Stimulated activated CD4-positive, alpha-beta T cell treated with anti-CD3 and anti-CD28 coated beads, TNF-alpha, amount 100 ng/mL, for 1 hour (primary cell): ENCODE data around the gene SHLD1.
"Not testable (repeated sequence)": the region's sequence is repeated elsewhere in the genome, so short reads cannot be mapped to it uniquely, and the experiment has no call there.

ENCODE experiments used
- DNase-seq, 3 donors: peaks; one replicate each; pipeline ENCODE4 v3.0.0-alpha.2; 2020; ENCODE audit warnings: low read depth in 3 of 3, low spot score in 1 of 3

Gene SHLD1, protein sequence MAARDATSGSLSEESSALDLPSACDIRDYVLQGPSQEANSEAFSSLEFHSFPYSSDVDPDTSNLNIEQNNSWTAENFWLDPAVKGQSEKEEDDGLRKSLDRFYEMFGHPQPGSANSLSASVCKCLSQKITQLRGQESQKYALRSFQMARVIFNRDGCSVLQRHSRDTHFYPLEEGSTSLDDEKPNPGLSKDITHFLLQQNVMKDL

DNA sequence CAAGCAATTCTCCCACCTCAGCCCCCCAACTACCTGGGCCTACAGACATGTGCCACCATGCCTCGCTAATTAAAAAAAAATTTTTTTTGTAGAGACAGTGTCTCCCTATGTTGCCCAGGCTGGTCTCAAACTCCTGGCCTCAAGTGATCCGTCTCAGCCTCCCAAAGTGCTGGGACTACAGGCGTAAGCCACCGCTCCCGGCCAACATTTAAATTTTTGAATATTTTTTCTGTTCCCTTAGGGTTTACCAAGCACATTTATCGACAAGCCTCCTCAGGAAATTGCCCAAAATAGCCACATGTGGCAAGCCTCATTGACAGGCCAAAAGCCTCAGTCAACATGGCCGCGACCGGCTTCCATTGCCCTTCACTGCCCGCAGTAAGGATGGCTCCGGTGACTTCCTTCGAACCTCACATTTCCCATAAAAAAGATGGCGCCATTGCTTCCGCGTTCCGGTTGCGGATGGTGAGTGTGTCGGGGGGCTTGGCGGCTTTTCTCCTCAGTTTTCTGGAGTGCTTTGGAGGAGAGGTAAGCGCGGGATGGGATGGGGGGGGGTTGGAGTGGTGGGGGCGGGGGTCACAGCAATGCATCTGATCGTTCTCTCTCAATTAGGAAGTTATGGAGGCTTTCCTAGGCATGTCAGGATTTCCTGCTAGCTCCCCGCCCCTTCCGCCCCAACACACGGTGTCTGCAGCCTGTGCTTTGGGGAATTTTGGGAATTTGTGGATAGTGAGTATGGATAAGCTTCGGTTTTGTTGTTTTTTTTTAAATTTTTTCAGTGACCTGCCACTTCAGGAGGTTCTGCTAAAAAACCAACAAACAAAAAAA, at the start of gene SHLD1:
Gene SHLD1, plus strand, starts transcription at position 450 of the 828 bp plus-strand sequence. CDS start 22,465 bp downstream, outside the sequence.
- DNase-seq: peak; percentile 30 to 66 (median 60)

DNA sequence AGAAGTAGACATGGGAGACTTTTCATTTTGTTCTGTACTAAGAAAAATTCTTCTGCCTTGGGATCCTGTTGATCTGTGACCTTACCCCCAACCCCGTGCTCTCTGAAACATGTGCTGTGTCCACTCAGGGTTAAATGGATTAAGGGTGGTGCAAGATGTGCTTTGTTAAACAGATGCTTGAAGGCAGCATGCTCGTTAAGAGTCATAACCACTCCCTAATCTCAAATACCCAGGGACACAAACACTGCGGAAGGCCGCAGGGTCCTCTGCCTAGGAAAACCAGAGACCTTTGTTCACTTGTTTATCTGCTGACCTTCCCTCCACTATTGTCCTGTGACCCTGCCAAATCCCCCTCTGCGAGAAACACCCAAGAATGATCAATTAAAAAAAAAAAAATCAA, 47.9 kb upstream of the SHLD1 start:
- not testable (repeated sequence) for DNase-seq

DNA sequence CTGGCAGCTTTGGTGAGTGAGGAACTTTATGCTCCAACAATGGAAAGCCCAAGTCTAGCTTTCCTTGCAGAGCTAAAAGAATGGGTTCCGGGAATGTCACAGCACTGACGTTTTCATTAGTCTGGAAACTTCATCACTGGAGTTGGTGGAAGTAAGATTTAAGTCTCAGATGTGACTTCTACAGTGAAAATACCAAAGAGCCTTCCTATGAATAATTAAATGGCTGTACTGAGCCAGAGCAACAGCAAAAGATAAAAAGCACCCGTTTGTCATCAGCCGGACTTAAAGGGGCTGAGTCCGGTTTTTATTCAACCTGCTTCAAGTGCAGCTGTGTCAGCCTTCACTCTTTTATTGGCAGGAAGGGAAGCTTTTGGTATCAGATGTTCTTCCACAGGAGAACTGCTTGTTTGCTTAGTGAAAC, 46.5 kb upstream of the SHLD1 start:
- no peak for DNase-seq

DNA sequence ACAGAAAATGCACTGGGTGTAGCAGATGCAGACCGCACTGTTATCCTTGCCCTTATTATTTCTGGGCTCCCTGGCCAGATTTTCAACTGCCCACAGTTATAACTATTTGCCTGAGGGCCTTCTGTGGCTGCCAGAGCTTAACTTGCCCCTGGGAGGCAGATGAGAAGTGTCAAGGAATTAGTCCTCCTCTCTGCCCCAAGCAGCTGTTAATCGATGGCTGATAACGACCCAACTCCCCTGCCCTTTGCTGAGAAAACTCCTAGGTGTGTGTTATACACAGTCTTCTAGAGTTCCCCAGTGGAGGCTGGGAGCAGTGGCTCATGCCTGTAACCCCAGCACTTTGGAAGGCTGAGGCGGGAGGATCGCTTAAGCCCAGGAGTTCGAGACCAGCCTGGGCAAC, 44.4 kb upstream of the SHLD1 start:
- no peak for DNase-seq

DNA sequence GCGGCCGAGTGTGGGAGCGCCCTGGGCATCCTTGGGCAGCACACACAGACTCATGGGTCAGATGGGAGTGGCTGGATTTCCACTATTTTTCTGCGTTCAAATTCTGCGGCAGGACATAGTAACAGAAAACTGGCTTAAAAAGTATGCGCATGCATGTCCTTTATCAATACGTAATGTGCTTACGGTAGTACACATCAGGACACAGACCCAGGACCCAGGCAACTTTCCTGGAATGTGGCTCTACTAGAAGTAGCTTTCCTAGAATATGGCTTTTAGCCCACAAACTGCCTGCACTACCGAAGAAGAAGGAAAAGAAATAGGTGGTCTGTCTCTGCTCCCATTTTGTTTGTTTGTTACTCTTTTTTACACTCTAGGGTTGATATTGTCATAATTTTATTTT, 43.4 kb upstream of the SHLD1 start:
- no peak for DNase-seq

DNA sequence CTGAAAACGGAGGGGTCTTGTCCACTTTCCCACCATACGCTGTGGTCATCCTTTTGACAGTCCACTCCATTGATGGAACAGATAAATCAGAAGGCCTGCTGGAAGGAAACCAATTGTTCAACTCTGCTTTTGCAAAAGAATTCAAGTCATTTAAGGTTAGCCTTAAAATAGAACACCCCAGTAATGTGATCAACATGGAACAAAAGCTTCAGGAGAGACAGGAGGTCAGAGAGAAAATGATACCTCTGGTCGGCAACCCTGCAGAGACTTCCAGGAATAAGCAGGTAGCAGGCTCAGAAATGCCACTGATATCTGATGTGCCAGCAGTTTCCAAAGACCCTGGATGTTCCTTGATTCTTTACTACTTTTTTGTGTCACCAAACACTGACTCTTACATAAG, 39.6 kb upstream of the SHLD1 start:
- no peak for DNase-seq

DNA sequence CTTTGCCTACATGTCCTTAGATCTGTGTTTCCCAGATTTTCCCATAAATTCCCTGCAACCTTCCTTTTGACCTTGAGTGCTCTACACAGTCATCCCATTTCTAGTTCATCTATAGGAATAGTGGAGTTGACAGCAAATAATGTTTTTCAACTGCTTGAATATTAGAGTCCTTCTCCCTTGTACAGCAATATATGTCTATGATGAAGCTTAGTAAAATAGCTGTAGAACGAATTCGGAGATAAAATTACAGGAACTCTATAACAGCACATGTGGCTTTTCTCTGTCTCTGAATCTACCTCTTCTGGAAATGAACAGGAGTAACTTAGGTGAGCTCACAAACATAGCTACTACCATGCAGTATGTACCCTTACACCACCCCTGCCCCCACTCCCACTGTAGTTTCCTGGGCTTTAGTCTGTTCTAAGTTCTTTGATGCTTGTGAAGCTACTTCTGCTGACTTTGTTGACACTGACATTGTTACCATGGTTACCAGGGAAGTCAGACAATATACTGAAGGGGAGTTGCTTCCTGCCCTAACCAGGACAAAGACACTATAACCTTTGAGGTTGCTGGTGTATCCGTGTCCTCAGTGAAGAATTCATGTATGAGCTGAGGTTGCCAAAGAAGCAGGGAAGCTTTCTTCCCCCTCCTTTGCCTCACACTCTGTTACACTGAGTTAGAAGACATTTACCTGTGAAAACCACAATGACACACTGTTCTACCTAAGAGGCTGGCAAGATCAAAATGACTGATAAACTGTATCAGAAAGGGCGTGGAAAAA, 35.8 kb upstream of the SHLD1 start:
- peak; percentile 20 to 66 (median 52) for DNase-seq

DNA sequence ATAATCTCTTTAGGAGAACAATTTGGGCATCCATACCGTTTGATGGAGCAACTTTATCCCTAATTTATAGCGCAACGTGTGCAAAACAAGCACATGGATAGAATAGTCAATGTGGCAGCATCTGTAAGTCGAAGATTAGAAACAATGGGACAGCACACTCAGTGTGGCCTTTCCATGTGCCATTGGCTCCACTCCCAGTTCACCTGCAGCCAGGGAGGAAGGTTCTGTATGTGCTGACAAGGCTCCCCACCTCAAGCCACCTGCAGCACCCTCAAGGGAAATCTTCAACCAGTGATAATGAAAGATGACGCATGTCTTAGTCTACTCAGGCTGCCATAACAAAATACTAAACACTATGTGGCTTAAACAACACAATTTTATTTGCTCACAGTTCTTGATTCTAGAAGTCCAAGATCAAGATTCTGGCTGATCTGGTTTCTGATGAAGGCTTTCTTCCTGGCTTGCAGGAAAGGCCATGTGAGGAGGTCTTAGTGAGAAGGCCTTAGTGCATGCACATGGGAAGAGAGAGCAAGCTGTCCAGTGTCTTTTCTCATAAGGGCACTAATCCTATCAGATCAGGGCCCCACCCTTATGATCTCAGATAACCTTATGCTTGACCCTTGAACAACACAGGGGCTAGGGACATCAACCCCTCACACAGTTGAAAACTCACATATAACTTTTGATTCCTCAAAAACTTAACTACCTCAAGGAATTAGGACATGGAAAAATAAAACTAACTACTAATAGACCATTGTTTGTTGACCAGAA, 34.9 kb upstream of the SHLD1 start:
- no peak for DNase-seq

DNA sequence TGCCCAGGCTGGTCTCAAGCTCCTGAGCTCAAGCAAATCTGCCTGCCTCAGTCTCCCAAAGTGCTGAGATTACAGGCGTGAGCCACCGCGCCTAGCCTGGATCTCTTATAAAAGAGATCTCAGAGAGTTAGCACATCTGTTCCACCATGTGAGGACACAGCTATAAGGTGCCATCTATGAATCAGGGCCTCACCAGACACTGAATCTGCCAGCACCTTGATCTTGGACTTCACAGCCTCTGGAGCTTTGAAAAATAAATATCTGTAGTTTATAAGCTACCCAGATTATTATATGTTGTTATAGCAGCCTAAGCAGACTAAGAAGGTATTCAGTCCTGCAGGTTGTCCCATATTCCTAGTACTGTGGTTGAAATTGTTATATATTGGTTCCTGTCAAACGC, 33.2 kb upstream of the SHLD1 start:
- no peak for DNase-seq

DNA sequence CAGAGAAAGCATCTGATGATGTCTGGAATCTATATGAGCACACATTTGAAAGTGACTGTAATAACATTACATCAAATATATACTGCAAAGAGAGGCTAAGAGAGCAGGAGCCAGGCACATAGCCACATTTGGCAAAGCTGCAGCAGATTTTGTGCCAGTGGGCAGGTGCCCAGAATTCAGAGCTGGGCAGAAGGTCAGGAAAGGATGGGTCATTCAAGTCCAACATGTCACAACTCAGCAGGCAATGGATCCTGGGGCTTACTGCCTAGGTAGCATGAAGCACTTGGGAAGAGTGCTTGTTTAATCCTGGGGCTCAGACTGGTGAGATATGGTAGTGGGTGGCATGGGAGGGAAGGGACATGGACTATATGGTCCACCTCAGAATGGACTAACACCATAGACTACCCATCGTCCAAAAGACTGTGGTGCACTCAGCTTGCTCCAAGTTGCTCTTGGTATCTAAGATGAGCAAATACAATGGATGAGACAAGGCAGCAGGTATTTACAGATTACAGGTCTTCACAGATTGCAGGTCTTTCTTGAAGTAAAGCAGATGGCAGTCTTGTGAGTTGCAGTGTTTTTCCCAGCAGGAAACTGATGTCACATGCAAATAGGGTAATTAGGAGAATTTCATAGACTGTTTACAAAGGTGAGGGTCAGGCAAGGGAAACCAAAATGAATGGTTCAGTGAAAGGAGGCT, 31.2 kb upstream of the SHLD1 start:
- no peak for DNase-seq

DNA sequence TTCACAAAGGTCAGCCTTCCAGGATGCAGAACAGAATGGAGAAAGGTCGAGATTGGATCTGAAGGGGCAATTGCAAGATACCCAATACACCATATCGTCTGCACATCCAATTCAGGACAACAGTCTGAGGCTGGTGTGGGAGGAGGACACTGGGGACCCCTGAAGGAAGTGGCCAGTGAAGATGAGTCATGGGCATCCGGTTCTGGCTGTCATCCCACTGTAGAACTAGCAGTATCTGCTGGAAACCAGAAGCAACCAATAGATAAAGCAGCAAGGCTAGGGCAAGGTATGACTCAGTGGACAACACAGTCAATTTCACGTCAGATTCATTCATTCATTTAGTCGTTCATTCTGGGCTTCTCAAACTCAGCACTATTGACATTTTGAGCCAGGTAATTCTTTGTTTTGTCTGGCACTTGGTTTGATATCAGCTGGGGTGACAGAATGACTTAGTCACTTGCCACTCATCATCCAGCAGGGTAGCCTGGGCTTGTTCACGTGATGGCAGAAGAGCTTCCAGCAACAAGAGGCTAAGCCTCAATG, 30.3 kb upstream of the SHLD1 start:
- no peak for DNase-seq

DNA sequence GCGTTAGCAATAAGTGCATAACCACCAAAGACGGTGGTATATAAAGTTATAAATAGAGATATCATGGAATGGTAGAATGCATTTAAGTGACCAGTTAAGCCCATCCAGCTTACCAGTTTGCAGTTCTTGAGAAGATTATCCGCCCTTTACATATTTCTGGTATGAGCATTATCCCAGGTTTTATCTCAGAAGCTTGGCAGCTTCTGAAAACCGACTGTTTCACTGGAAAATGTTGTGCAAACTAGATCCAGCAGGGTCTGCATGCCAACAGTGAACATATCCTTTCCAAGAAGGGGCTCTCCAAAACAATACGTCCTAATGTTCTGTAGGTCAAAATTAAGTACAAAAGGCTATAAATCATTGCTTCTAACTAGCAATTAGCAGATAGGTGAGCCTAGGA, 29.5 kb upstream of the SHLD1 start:
- DNase-seq: no peak

DNA sequence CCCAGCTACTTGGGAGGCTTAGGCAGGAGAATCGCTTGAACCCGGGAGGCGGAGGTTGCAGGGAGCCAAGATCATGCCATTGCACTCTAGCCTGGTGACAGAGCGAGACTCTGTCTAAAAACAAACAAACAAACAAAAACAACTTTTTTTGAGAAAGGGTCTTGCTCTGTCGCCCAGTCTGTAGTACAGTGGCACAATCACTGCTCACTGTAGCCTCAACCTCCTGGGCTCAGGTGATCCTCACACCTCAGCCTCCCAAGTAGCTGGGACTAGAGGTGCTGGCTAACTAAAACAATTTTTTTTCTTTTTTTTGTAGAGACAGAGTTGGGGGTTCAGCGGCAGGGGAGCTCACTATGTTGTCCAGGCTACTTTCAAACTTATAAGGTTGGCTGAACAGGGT, 28.8 kb upstream of the SHLD1 start:
- DNase-seq: not testable (repeated sequence)

DNA sequence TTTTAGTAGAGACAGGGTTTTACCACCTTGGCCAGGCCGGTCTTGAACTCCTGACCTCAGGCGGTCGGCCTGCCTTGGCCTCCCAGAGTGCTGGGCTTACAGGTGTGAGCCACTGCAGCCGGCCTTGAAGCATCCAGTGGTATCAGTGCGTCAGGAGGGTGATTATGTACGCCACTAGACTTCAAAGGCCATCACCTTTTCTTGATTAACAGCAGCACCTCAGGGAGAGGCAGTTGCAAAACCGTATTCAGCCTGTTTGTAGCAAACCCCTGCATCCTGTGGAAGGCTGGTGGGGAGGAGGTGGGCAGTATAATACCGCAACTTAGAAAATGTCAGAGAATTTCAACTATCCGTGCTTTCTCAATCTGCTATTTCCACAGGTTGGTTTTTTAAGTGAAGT, 27.3 kb upstream of the SHLD1 start:
- no peak for DNase-seq

DNA sequence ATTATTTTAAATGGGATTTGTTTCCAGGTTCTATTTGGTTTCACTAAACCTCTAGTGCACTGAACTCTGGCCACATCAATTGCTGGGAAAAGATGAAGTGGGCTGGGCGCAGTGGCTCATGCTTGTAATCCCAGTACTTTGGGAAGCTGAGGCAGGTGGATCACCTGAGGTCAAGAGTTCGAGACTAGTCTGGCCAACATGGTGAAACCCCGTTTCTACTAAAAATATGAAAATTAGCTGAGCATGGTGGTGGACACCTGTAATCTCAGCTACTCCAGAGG, 25.1 kb upstream of the SHLD1 start:
- DNase-seq: not testable (repeated sequence)

DNA sequence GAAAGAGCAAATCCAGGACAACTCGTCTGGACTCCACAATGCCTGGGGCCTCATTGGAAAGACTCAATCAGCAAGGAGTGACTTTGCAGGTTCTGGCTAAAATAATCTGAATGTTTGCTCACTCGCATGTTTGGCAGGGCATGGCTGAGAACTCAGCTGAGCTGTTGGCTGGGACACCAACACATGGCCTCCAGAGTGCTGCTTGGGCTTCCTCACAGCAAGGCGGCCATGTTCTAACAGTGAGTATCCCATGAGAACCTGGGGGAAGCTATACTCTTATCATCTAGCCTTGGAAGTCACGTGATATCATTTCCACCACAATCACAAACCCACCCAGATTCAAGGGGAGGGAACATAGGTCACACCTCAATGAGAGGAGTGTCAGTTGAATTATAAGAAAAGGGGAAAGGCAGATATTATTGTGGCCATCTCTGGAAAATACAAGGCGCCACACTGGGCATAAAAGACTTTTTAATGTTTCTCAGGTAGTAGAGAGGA, 23.1 kb upstream of the SHLD1 start:
- no peak for DNase-seq

DNA sequence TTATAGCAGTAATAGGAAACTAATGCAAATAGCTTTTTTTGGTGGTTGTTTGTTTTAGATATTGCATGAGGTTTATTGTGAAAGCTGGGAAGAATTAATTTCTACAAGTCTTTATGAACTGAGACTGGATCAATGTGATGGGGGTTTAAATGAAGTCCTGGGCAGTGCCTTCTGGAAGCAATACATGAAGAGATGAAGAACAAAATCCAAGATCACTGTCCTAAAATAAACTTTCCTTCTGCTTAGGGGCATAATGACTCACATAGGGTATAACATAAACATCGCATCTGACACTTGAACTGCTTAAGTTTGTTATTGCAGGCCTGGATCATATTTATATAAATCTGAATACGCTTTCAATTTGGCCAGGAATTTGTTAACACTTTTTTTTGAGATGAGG, 20.9 kb upstream of the SHLD1 start:
- DNase-seq: no peak

DNA sequence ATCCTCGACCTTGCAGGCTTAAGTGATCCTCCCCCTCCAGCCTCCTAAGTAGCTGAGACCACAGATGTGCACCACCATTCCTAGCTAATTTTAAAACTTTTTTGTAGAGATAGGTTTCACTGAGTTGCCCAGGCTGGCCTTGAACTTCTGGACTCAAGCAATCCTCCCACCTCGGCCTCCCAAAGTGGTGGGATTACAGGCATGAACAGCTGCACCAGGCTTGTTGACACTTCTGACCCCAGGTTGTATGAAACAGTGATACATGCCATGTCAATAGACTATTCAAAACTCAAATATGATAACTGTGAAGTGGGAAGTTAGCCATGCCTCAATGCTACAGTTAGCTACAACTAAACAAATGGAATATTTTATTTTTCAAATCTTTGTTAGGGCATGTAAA, 20.1 kb upstream of the SHLD1 start:
- no peak for DNase-seq

DNA sequence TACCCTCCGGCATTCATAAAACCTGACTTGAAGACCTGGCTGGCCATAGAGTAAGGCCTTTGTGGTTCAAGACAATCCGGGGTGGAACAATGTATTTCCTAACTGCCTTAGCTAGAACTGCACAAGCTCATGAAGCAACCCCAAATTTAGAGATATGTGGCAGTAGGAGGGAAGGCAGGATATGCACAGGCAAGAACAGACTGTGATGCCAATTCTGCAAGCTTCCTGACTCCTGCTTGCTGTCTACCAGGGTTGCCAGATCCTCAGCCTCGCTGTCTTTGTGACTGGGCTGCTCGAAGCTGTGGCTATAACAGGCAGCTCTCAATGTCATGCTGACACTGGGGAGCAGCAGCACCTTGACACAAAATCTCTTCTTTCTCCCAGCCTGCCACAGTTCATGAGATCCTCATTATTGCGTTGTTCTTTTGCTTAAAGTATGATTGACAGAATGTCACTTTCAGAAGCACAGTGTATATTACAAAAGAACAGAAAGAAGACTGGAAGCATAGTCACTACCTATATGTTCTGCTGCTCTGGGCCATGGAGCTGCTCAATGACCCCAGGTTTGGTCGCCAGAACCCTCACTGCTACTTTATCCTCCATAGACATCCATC, 18.3 kb upstream of the SHLD1 start:
- DNase-seq: no peak

DNA sequence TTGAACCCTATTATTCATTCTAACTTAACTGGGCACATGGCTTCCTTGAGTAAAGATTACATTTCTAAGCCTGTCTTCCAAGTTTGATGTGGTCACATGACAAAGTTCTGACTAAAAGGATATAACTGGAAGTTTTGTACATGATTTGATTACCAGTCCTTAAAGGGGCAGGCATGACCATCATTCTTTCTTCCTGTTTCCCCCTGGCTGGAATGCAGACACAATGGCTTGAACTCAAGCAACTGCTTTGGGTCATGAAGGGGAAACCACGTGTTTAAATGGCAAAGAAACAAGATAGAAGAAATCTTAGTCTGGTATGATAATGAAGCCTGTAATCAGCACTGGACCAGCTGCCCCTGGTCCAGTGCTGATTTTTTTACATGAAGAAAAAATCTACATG, 15.6 kb upstream of the SHLD1 start:
- DNase-seq: no peak
